K562 (cell line): ENCODE data around the gene KMO. TPM values are rescaled to one million over a fixed set of nuclear protein-coding genes. Genes with fewer than 3 reads are reported as not detected.

ENCODE experiments used
- ATAC-seq: fragments of 200-7000 bp; cut with Tn5 transposase; 3 replicates; pipeline ENCODE4 v1.9.1; 2020; ENCODE audit warnings: moderate library complexity
- BruUV-seq: library from RNA; stranded (reverse); fragments of 400-500 nt; replicated peaks from 2 replicates; lab custom pipeline; 2021; lab: Mats Ljungman, UMichigan
- CTCF ChIA-PET: fragments of 300-600 bp; formaldehyde crosslinking; extraction: SDS; loops from one replicate; lab custom pipeline; 2021; ENCODE audit warnings: low intra/inter-chr PET ratio; lab: Yijun Ruan, JAX
- POLR2A ChIA-PET: fragments of 300-600, 350-650 bp; sonication (Branson Sonifier 250); formaldehyde crosslinking; extraction: SDS; loops from one replicate; lab custom pipeline; 2021; ENCODE audit warnings: antibody characterized with exemption, inconsistent platforms; lab: Yijun Ruan, JAX
- DNase-seq, 4 experiments: peaks; one replicate each; pipeline versions ENCODE4 v3.0.0 to v3.0.0-alpha.2; 2011 to 2018; ENCODE audit warnings: low spot score in 3 of 4, mixed read lengths in 3 of 4; ENCODE audit errors: extremely low read depth in 1 of 4
- FAIRE-seq: peaks from 2 replicates; lab custom pipeline; 2011; peaks lifted over from hg19 to GRCh38; lab: Jason Lieb, UNC
- H2AFZ ChIP-seq: 2 replicates; pipeline ENCODE4 v1.6.0; 2011; ENCODE audit warnings: low read depth, low read length, control low read depth, inconsistent platforms
- H3K27ac ChIP-seq: fragments of 200-600 bp; 3 replicates; pipeline ENCODE4 v1.8.0; 2011; ENCODE audit warnings: low read depth, mild to moderate bottlenecking, control low read depth, inconsistent platforms, low read length, moderate library complexity, mixed read lengths; ENCODE audit errors: extremely low read depth
- H3K27me3 ChIP-seq, 2 experiments: fragments of 300-600 bp in 1 of 2; 2 replicates in 1 of 2; 3 replicates in 1 of 2; pipeline versions ENCODE4 v1.6.0 to v1.8.0; 2011; ENCODE audit warnings: inconsistent platforms in 2 of 2, low read length in 2 of 2, mild to moderate bottlenecking in 1 of 2, mixed read lengths in 1 of 2, moderate library complexity in 1 of 2; ENCODE audit not compliant: control insufficient read depth in 2 of 2, insufficient read depth in 2 of 2
- H3K36me3 ChIP-seq: fragments of 300-600 bp; 3 replicates; pipeline ENCODE4 v1.8.0; 2011; ENCODE audit warnings: mild to moderate bottlenecking, low read length, inconsistent platforms; ENCODE audit not compliant: control insufficient read depth, insufficient read depth
- H3K4me1 ChIP-seq, 2 experiments: fragments of 200-600 bp in 1 of 2; replicated peaks in 1 of 2; 2 replicates in 1 of 2; 3 replicates in 1 of 2; pipeline versions ENCODE4 v1.5.1 to v1.8.0; 2011; ENCODE audit warnings: inconsistent platforms in 2 of 2, low read length in 2 of 2, mild to moderate bottlenecking in 1 of 2, mixed read lengths in 1 of 2, moderate library complexity in 1 of 2; ENCODE audit not compliant: control insufficient read depth in 2 of 2, insufficient read depth in 2 of 2
- H3K4me2 ChIP-seq: 2 replicates; pipeline ENCODE4 v1.6.1; 2011; ENCODE audit warnings: low read length, control low read depth, inconsistent platforms, mixed read lengths; ENCODE audit not compliant: insufficient read depth
- H3K4me3 ChIP-seq: fragments of 200-600 bp; sonication (generic), shearing (Covaris generic); 2 replicates; pipeline ENCODE4 v1.5.1; 2016; ENCODE audit warnings: control low read depth, inconsistent platforms
- H3K79me2 ChIP-seq: fragments of 200-600 bp; 3 replicates; pipeline ENCODE4 v1.8.0; 2011; ENCODE audit warnings: low read length, inconsistent platforms; ENCODE audit not compliant: control insufficient read depth, insufficient read depth
- H3K9ac ChIP-seq, 2 experiments: 2 replicates each; pipeline versions ENCODE4 v1.6.0 to v1.6.1; 2011; ENCODE audit warnings: low read depth in 2 of 2, low read length in 2 of 2, control low read depth in 1 of 2, inconsistent platforms in 1 of 2, mild to moderate bottlenecking in 1 of 2, mixed read lengths in 1 of 2; ENCODE audit not compliant: insufficient read depth in 1 of 2
- H3K9me1 ChIP-seq: one replicate; pipeline ENCODE4 v1.6.0; 2011; ENCODE audit warnings: inconsistent platforms, mild to moderate bottlenecking, low read length, moderate library complexity; ENCODE audit not compliant: control insufficient read depth, insufficient read depth
- H3K9me3 ChIP-seq: replicated peaks from 2 replicates; pipeline ENCODE4 v1.5.1; 2011; ENCODE audit warnings: low read depth, low read length, inconsistent platforms; ENCODE audit not compliant: control insufficient read depth, insufficient read depth
- H4K20me1 ChIP-seq: replicated peaks from 2 replicates; pipeline ENCODE4 v1.6.1; 2011; ENCODE audit warnings: low read length, inconsistent platforms, mixed read lengths; ENCODE audit not compliant: control insufficient read depth, insufficient read depth
- CBX8 ChIP-seq: fragments of 200-600 bp; sonication (generic); IDR thresholded peaks from 2 replicates; pipeline ENCODE4 v1.6.1; 2012; ENCODE audit warnings: borderline replicate concordance, mixed run types, low read depth, mild to moderate bottlenecking, moderate library complexity, mixed read lengths, low read length, control low read depth, inconsistent platforms; ENCODE audit not compliant: poor library complexity, severe bottlenecking; ENCODE audit errors: extremely low read depth
- FIP1L1 ChIP-seq: fragments of 200-400 bp; formaldehyde crosslinking; IDR thresholded peaks from 2 replicates; pipeline ENCODE4 v1.6.1; 2018; ENCODE audit warnings: mild to moderate bottlenecking, low read depth, low read length; ENCODE audit not compliant: poor library complexity, severe bottlenecking
- HEY1 ChIP-seq: fragments of 250-450 bp; sonication (Bioruptor Pico); IDR thresholded peaks from 2 replicates; pipeline ENCODE4 v1.5.0; 2020; ENCODE audit warnings: mild to moderate bottlenecking, moderate library complexity, borderline replicate concordance
- IRF1 ChIP-seq: sonication (generic); formaldehyde crosslinking; IDR thresholded peaks from 2 replicates; pipeline ENCODE4 v1.8.0; 2022; ENCODE audit warnings: missing genetic modification reagents, mild to moderate bottlenecking, borderline replicate concordance
- IRF2 ChIP-seq: sonication (generic); formaldehyde crosslinking; IDR thresholded peaks from 2 replicates; pipeline ENCODE4 v1.8.1; 2022; ENCODE audit warnings: mild to moderate bottlenecking, missing genetic modification reagents
- RNF2 ChIP-seq: sonication (generic); IDR thresholded peaks from 2 replicates; pipeline ENCODE4 v1.6.1; 2016
- XRCC4 ChIP-seq: IDR thresholded peaks from one replicate; pipeline ENCODE4 v1.6.1; 2011; ENCODE audit not compliant: insufficient read depth, insufficient read length; ENCODE audit errors: extremely low read depth
- WGBS: fragments of 100-300 bp; shearing (Covaris generic); methylation state at CpG from one replicate; pipeline ENCODE4 v1.1.6; 2016; ENCODE audit warnings: low coverage, mixed read lengths; ENCODE audit not compliant: insufficient coverage; ENCODE audit errors: missing lambda C conversion rate; 5-methylcytosine and 5-hydroxymethylcytosine counted together
- in situ Hi-C: fragments of 300-500 bp; cut with MboI; formaldehyde crosslinking; loops from 4 replicates; pipeline ENCODE4 v1.15.0; 2018; ENCODE audit warnings: inconsistent platforms, mixed read lengths
- intact Hi-C: fragments of 100-400 bp; cut with micrococcal nuclease; formaldehyde crosslinking; loops from 2 replicates; pipeline ENCODE4 v1.14.2; 2022
- polyA plus RNA-seq, 8 experiments: library from polyadenylated mRNA; depleted of rRNA in 4 of 8; stranded (reverse) in 5 of 8; unstranded in 3 of 8; fragments of >200 nt; fragmentation: Nextera tagmentation in 2 of 8; fragmentation: Illumina TruSeq in 1 of 8; extraction: Ambion mirVana in 2 of 8; extraction: Trizol in 1 of 8; gene quantifications; 2 replicates each; pipeline versions ENCODE4 v1.2.1 to v1.2.3, GENCODE V29; 2011 to 2014; ENCODE audit warnings: inconsistent platforms in 1 of 8, missing spikeins in 1 of 8
- total RNA-seq, 7 experiments: library from RNA; depleted of rRNA in 6 of 7; stranded (reverse); fragments of >200 nt in 6 of 7; fragmentation: Illumina TruSeq in 2 of 7; extraction: Trizol in 2 of 7; gene quantifications; 2 replicates each; pipeline versions ENCODE4 v1.2.1 to v1.2.3, GENCODE V29; 2011 to 2021; ENCODE audit warnings: low replicate concordance in 1 of 7

Gene KMO
- total and polyA plus RNA-seq, 9 of the 15 experiments (the other 6 are each of a cell fraction or from before 2014, with no cell fraction given): 0.01 to 0.11 (median 0.01) TPM; not detected in 6

GRCh38 chr1:241560146-241560848 is 28.1 kb downstream of the KMO start:
- DNase-seq (no peak), FAIRE-seq (no peak), ATAC-seq (no peak)
- CTCF ChIA-PET: no interaction called here
- no peaks in the 10 kb centered on the region for H3K9me3 ChIP-seq
- no peaks in the 10 kb centered on the region for H4K20me1 ChIP-seq
- no peak overlapping the region for H3K27ac ChIP-seq
- TF ChIP-seq IRF1 (CRISPR knock-in tag) (no peak), IRF2 (no peak), HEY1 (CRISPR knock-in tag) (no peak), FIP1L1 (no peak), XRCC4 (no peak), RNF2 (no peak), CBX8 (peak; percentile 63)
- no peak overlapping the region for H3K4me3 ChIP-seq
- no peak overlapping the region for H2AFZ ChIP-seq
- WGBS: 3% methylated on average over 4 of the region's 4 CpGs
- no peak overlapping the region for H3K9ac ChIP-seq
- in situ Hi-C loops: no loop called here
- H3K36me3 ChIP-seq: no peaks in the 10 kb centered on the region
- H3K27me3 ChIP-seq: peaks cover 10 to 13% of the 10 kb centered on the region in 2 experiments; a peak in 4 of 5 replicates
- intact Hi-C loops: no loop called here
- H3K79me2 ChIP-seq: no peaks in the 10 kb centered on the region
- POLR2A ChIA-PET: interaction anchor here (1.4 kb wide), 1 partner anchor 69 kb away, joined by 3 read pairs; no protein-coding TSS in a partner anchor
- H3K4me2 ChIP-seq: no peak overlapping the region
- no peaks in the 10 kb centered on the region for H3K4me1 ChIP-seq
- no TSS peak for BruUV-seq
- H3K9me1 ChIP-seq: no peaks in the 10 kb centered on the region
